Natural killer cell (primary cell): ENCODE measurements around the gene RMP24.
"Not testable (repeated sequence)": the region's sequence is repeated elsewhere in the genome, so short reads cannot be mapped to it uniquely, and the experiment has no call there.

ENCODE experiments used
- ATAC-seq, 3 donors: fragments of 150-1000 bp in 2 of 3; fragments of 200-7000 bp in 1 of 3; cut with Tn5 transposase; 1 replicate in 1 of 3; 2 replicates in 2 of 3; pipeline ENCODE4 v1.10.0; 2021; ENCODE audit warnings: mild to moderate bottlenecking in 2 of 3, moderate library complexity in 2 of 3
- DNase-seq, 2 donors: peaks; one replicate each; pipeline versions ENCODE4 v3.0.0 to v3.0.0-alpha.2; 2013 to 2021; ENCODE audit warnings: mixed read lengths in 1 of 2
- H3K27ac ChIP-seq: one replicate; pipeline ENCODE4 v1.5.1; 2013; ENCODE audit warnings: mild to moderate bottlenecking, low read length
- H3K27me3 ChIP-seq: one replicate; pipeline ENCODE4 v1.6.1; 2013; ENCODE audit warnings: low read length; ENCODE audit not compliant: control insufficient read depth, insufficient read depth
- H3K36me3 ChIP-seq: one replicate; pipeline ENCODE4 v1.6.1; 2013; ENCODE audit warnings: low read length; ENCODE audit not compliant: control insufficient read depth, insufficient read depth
- H3K4me1 ChIP-seq: one replicate; pipeline ENCODE4 v1.6.1; 2013; ENCODE audit warnings: low read length; ENCODE audit not compliant: control insufficient read depth, insufficient read depth
- H3K4me3 ChIP-seq: one replicate; pipeline ENCODE4 v1.5.1; 2013; ENCODE audit warnings: low read length
- H3K9me3 ChIP-seq: one replicate; pipeline ENCODE4 v1.6.1; 2013; ENCODE audit warnings: low read length; ENCODE audit not compliant: control insufficient read depth, insufficient read depth
- H3K27ac Mint-ChIP-seq, 2 donors: one replicate each; pipeline ENCODE4 v1.8.0; 2022; ENCODE audit warnings: mild to moderate bottlenecking in 2 of 2, mixed read lengths in 2 of 2, moderate library complexity in 1 of 2
- H3K27me3 Mint-ChIP-seq, 2 donors: one replicate each; pipeline ENCODE4 v1.8.0; 2022; ENCODE audit warnings: low read depth in 2 of 2, mixed read lengths in 2 of 2
- H3K36me3 Mint-ChIP-seq: one replicate; pipeline ENCODE4 v1.8.0; 2022; ENCODE audit warnings: mixed read lengths
- H3K4me1 Mint-ChIP-seq, 2 donors: one replicate each; pipeline ENCODE4 v1.8.0; 2022; ENCODE audit warnings: mixed read lengths in 2 of 2
- H3K4me3 Mint-ChIP-seq: one replicate; pipeline ENCODE4 v1.8.0; 2022; ENCODE audit warnings: mild to moderate bottlenecking, moderate library complexity, mixed read lengths
- H3K9me3 Mint-ChIP-seq, 2 donors: one replicate each; pipeline ENCODE4 v1.8.0; 2022; ENCODE audit warnings: mixed read lengths in 2 of 2
- WGBS: methylation state at CpG from one replicate; pipeline ENCODE4 v1.1.7; 2013; ENCODE audit warnings: missing lambda C conversion rate; ENCODE audit not compliant: insufficient coverage; 5-methylcytosine and 5-hydroxymethylcytosine counted together
- intact Hi-C: fragments of 100-400 bp; cut with micrococcal nuclease; formaldehyde crosslinking; loops from one replicate; pipeline ENCODE4 v1.14.2; 2022
- TF ChIP-seq, protein P1 (sequence below): fragments of 200-600 bp; IDR thresholded peaks from one replicate; pipeline ENCODE4 v1.8.0; 2022; ENCODE audit warnings: antibody characterized with exemption

The RMP24 gene

DNA sequence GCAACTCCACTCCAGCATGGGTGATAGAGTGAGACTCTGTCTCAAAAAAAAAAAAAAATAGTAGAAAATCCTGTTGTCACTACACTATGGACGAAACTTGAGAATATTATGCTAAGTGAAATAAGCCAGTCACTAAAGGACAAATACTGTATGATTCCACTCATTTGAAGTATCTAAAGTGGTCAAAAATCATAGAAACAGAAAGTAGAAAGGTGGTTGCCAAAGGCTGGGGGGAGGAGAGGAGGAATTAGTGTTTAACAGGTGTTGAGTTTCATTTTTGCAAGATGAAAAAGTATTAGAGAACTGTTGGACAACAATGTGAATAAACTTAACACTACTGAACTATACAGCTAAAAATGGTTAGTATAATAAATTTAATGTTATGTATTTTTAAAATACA is 18.8 kb upstream of the RMP24 start:
- Mint-ChIP-seq H3K4me1 (peaks cover 4 to 6% of the 10 kb centered on the region in 2 donors), H3K27me3 (peaks cover 44% of the 10 kb centered on the region in 2 donors), H3K36me3 (no peaks in the 10 kb centered on the region), H3K4me3 (no peak overlapping the region), H3K27ac (no peak overlapping the region), H3K9me3 (no peaks in the 10 kb centered on the region)
- Histone ChIP-seq H3K27ac (no peak overlapping the region), H3K36me3 (no peaks in the 10 kb centered on the region), H3K4me3 (no peak overlapping the region), H3K4me1 (peaks cover 7% of the 10 kb centered on the region), H3K9me3 (no peaks in the 10 kb centered on the region), H3K27me3 (peaks cover 9% of the 10 kb centered on the region)
- no peak for ATAC-seq
- TF ChIP-seq, protein P1, sequence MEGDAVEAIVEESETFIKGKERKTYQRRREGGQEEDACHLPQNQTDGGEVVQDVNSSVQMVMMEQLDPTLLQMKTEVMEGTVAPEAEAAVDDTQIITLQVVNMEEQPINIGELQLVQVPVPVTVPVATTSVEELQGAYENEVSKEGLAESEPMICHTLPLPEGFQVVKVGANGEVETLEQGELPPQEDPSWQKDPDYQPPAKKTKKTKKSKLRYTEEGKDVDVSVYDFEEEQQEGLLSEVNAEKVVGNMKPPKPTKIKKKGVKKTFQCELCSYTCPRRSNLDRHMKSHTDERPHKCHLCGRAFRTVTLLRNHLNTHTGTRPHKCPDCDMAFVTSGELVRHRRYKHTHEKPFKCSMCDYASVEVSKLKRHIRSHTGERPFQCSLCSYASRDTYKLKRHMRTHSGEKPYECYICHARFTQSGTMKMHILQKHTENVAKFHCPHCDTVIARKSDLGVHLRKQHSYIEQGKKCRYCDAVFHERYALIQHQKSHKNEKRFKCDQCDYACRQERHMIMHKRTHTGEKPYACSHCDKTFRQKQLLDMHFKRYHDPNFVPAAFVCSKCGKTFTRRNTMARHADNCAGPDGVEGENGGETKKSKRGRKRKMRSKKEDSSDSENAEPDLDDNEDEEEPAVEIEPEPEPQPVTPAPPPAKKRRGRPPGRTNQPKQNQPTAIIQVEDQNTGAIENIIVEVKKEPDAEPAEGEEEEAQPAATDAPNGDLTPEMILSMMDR: no peak
- intact Hi-C loops: loop anchor here (5.0 kb wide), 1 partner anchor 366 kb away; no protein-coding TSS in a partner anchor
- DNase-seq: no peak
- 80% methylated on average over 1 of the region's 1 CpG for WGBS

GRCh38 chr18:35956226-35956625 is 16.3 kb upstream of the RMP24 start:
- H3K4me1 Mint-ChIP-seq: no peaks in the 10 kb centered on the region
- H3K27ac Mint-ChIP-seq: no peak overlapping the region
- DNase-seq: no peak
- Histone ChIP-seq H3K4me1 (no peaks in the 10 kb centered on the region), H3K27ac (no peak overlapping the region), H3K36me3 (no peaks in the 10 kb centered on the region), H3K9me3 (no peaks in the 10 kb centered on the region), H3K4me3 (no peak overlapping the region), H3K27me3 (peaks cover 6% of the 10 kb centered on the region)
- intact Hi-C loops: no loop called here
- no peaks in the 10 kb centered on the region for H3K9me3 Mint-ChIP-seq
- no peak for ATAC-seq
- TF ChIP-seq, protein P1: no peak
- H3K27me3 Mint-ChIP-seq: peaks cover 37 to 47% of the 10 kb centered on the region in 2 donors
- no peak overlapping the region for H3K4me3 Mint-ChIP-seq
- 100% methylated on average over 1 of the region's 3 CpGs for WGBS
- no peaks in the 10 kb centered on the region for H3K36me3 Mint-ChIP-seq

GRCh38 chr18:35962320-35962719 is 10.2 kb upstream of the RMP24 start:
- no peak overlapping the region for H3K27ac Mint-ChIP-seq
- H3K36me3 Mint-ChIP-seq: no peaks in the 10 kb centered on the region
- no peaks in the 10 kb centered on the region for H3K4me1 Mint-ChIP-seq
- no peaks in the 10 kb centered on the region for H3K36me3 ChIP-seq
- H3K9me3 ChIP-seq: no peaks in the 10 kb centered on the region
- DNase-seq (no peak), ATAC-seq (no peak)
- TF ChIP-seq, protein P1: no peak
- WGBS: 97% methylated on average over 2 of the region's 2 CpGs
- H3K4me1 ChIP-seq: no peaks in the 10 kb centered on the region
- H3K27me3 ChIP-seq: peaks cover 3% of the 10 kb centered on the region
- H3K27ac ChIP-seq: no peak overlapping the region
- intact Hi-C loops: no loop called here
- H3K9me3 Mint-ChIP-seq: no peaks in the 10 kb centered on the region
- peaks cover 23 to 28% of the 10 kb centered on the region in 2 donors for H3K27me3 Mint-ChIP-seq
- H3K4me3 Mint-ChIP-seq: no peak overlapping the region
- no peak overlapping the region for H3K4me3 ChIP-seq

DNA sequence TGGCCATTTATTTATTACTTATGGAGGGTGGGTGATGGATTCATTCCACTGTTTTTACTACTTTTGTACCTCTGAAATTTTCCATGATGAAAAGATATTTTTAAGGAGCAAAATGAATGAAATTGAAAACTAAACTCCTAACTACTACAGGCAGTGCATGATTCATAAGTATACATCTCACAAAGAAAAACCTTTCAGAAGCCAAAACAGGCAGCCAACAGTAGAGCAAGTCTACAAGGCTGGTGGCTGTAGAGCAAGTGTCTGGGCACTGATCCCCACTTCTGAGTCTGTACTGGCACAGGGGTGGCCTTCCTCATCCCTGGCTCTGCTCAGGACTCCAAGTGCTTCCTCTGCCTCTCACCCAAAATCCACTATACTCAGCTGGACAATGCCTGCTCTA is 8.2 kb upstream of the RMP24 start:
- Histone ChIP-seq H3K36me3 (no peaks in the 10 kb centered on the region), H3K4me3 (no peak overlapping the region), H3K27me3 (peaks cover 3% of the 10 kb centered on the region), H3K9me3 (no peaks in the 10 kb centered on the region), H3K4me1 (no peaks in the 10 kb centered on the region), H3K27ac (no peak overlapping the region)
- H3K9me3 Mint-ChIP-seq: no peaks in the 10 kb centered on the region
- H3K27ac Mint-ChIP-seq: no peak overlapping the region
- H3K36me3 Mint-ChIP-seq: no peaks in the 10 kb centered on the region
- H3K27me3 Mint-ChIP-seq: peaks cover 6 to 10% of the 10 kb centered on the region in 2 donors
- TF ChIP-seq, protein P1: no peak
- ATAC-seq: no peak
- intact Hi-C loops: no loop called here
- H3K4me1 Mint-ChIP-seq: no peaks in the 10 kb centered on the region
- no peak overlapping the region for H3K4me3 Mint-ChIP-seq
- no peak for DNase-seq

DNA sequence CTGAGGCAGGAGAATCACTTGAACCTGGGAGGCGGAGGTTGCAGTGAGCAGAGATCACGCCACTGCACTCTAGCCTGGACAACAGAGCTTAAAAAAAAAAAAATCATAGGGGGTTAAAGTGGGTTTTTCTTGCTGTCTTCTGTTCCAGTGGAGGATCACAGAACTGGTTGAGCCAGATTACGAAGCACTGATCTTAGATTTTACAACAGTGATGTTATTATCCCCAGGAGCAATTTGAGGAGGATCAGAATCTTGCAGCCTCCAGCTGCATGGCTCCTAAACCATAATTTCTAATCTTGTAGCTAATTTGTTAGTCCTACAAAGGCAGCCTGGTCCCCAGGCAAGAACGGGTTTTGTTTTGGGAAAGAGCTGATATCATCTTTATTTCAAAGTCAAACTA is 4.6 kb upstream of the RMP24 start:
- H3K27me3 ChIP-seq, H3K27ac Mint-ChIP-seq, DNase-seq, ATAC-seq, H3K36me3 Mint-ChIP-seq, H3K27me3 Mint-ChIP-seq, H3K4me3 ChIP-seq, H3K36me3 ChIP-seq, H3K9me3 ChIP-seq, H3K4me3 Mint-ChIP-seq, H3K27ac ChIP-seq, intact Hi-C loops, H3K9me3 Mint-ChIP-seq: not testable (repeated sequence)
- 95% methylated on average over 3 of the region's 4 CpGs for WGBS
- H3K4me1 ChIP-seq: peaks cover 14% of the 10 kb centered on the region
- peaks cover 22% of the 10 kb centered on the region in 2 donors for H3K4me1 Mint-ChIP-seq
